Measurements from ENCODE around the gene DEFB132.

DNA sequence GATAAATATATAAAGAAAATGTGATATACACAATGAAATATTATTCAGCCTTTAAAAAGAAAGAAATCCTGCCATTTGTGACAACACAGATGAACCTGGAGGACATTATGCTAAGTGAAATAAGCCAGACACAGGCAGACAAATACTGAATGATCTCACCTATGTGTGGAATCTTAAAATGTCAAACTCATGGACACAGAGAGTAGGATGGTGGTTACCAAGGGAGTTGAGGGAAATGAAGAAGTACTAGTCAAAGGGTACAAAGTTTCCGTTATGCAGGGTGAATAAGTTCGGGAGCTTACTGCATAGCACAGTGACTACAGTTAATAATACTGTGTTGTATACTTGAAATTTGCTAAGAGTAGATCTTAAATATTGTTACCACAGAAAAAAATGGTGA lies 14.6 kb upstream of the DEFB132 start:
- TF ChIP-seq SMAD1 (CRISPR knock-in tag; IDR thresholded peaks at IDR 0.05; ENCODE audit: borderline replicate concordance, low read depth): no peak
- no peak for TF ChIP-seq TGIF2 (CRISPR knock-in tag; IDR thresholded peaks at IDR 0.05)
- no peak for TF ChIP-seq PATZ1 (CRISPR knock-in tag; IDR thresholded peaks at IDR 0.05)

Data from HepG2 (cell line).